BE2C (cell line): ENCODE data around the gene MCUR1. TPM values are rescaled to one million over a fixed set of nuclear protein-coding genes. Genes with fewer than 3 reads are reported as not detected.
"Not testable (repeated sequence)": the region's sequence is repeated elsewhere in the genome, so short reads cannot be mapped to it uniquely, and the experiment has no call there.

Experiments used
- DNase-seq: peaks from one replicate; pipeline ENCODE4 v3.0.0-alpha.2; 2020
- H3K27me3 ChIP-seq: fragments of 250-450 bp; sonication (Bioruptor Pico); 2 replicates; pipeline ENCODE4 v1.5.1; 2020; ENCODE audit warnings: mild to moderate bottlenecking
- H3K36me3 ChIP-seq: fragments of 250-450 bp; sonication (Bioruptor Pico); 2 replicates; pipeline ENCODE4 v1.5.1; 2020; ENCODE audit warnings: mild to moderate bottlenecking
- H3K4me1 ChIP-seq: fragments of 250-450 bp; sonication (Bioruptor Pico); 2 replicates; pipeline ENCODE4 v1.5.1; 2020
- H3K4me3 ChIP-seq: 2 replicates; pipeline ENCODE4 v1.5.1; 2011; ENCODE audit warnings: low read depth, low read length
- H3K9me3 ChIP-seq: fragments of 250-450 bp; sonication (Bioruptor Pico); 2 replicates; pipeline ENCODE4 v1.5.1; 2020
- polyA plus RNA-seq: library from polyadenylated mRNA; unstranded; fragments of >200 nt; gene quantifications from one replicate; pipeline ENCODE4 v1.2.1, GENCODE V29; 2012; ENCODE audit warnings: low read depth, missing spikeins; ENCODE audit not compliant: insufficient read length, insufficient read depth
- TF ChIP-seq, protein P1 (sequence below): IDR thresholded peaks from 2 replicates; pipeline ENCODE4 v1.5.1; 2012; ENCODE audit warnings: mild to moderate bottlenecking, low read depth, low read length

The MCUR1 gene, protein sequence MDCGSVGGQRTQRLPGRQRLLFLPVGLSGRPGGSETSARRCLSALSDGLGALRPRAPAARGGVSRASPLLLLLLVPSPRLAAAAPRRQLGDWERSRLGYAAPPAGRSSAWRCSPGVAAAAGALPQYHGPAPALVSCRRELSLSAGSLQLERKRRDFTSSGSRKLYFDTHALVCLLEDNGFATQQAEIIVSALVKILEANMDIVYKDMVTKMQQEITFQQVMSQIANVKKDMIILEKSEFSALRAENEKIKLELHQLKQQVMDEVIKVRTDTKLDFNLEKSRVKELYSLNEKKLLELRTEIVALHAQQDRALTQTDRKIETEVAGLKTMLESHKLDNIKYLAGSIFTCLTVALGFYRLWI
- 19.0 TPM for polyA plus RNA-seq

DNA sequence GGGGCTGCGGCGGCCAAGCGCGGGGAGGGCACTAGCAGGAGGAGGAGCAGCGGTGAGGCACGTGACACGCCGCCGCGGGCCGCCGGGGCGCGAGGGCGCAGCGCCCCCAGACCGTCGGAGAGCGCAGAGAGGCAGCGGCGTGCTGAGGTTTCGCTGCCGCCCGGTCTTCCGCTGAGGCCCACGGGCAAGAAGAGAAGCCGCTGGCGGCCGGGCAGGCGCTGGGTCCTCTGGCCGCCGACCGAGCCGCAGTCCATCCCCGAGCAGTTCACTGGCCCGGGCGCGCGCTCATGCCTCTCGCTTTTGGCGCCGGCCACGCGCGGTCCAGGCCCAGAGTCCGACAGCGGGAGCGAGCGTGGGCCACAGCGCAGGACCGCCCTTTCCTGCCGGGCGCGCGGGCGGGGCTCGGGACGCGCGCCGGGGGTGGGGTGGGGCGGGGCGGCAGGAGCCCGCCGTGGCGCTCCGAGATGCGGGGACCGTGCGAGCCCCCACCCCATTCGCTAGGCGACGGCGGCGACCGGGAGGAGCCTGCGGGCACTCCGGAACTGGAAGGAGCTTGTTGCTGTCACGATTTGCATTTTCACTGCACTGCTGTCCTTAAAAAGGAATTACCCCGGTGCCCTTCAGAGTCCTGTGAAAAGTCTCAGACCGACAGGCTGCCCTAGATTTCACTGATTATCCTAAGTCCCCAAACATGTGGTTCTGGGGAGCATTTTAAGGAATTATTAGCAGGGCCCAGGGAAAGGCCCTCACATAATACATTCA, at the start of gene MCUR1:
Gene MCUR1, minus strand, starts transcription at position 382 of the 762 bp plus-strand sequence. Its CDS starts 128 bp downstream, at position 254.
- peak; percentile 85 for DNase-seq
- peak within 1 kb of the TSS; percentile 80 for H3K4me3 ChIP-seq
- TF ChIP-seq, protein P1, sequence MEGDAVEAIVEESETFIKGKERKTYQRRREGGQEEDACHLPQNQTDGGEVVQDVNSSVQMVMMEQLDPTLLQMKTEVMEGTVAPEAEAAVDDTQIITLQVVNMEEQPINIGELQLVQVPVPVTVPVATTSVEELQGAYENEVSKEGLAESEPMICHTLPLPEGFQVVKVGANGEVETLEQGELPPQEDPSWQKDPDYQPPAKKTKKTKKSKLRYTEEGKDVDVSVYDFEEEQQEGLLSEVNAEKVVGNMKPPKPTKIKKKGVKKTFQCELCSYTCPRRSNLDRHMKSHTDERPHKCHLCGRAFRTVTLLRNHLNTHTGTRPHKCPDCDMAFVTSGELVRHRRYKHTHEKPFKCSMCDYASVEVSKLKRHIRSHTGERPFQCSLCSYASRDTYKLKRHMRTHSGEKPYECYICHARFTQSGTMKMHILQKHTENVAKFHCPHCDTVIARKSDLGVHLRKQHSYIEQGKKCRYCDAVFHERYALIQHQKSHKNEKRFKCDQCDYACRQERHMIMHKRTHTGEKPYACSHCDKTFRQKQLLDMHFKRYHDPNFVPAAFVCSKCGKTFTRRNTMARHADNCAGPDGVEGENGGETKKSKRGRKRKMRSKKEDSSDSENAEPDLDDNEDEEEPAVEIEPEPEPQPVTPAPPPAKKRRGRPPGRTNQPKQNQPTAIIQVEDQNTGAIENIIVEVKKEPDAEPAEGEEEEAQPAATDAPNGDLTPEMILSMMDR: 0 out of 2 replicates have a peak, but pooled peaks have one; percentile 3

DNA sequence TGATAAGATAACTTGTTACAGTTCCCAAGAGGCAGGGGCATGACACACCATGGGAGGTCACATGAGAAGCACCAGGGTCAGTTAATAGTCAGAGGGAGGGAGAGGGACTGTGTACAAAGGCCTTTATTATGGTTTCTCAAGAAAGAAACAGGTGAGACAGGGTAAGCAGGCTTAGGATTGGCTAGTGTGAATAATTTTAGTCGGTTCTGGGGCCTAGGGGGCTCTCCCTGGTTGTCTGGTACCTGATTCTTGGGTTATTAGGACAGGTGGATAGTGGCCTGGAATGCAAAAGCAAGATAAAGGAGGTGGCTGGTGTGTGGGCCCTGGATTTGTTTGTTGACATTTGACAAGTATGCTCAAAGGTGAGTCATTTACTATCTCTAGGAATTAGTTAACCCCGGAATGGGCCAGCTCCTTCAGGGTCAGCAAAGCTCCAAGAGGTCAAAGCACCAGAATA, 49.4 kb upstream of the MCUR1 start:
- TF ChIP-seq, protein P1: no peak
- no peak overlapping the region for H3K4me3 ChIP-seq
- H3K9me3 ChIP-seq: peaks cover 3% of the 10 kb centered on the region
- peaks cover 12% of the 10 kb centered on the region for H3K27me3 ChIP-seq
- DNase-seq: no peak
- no peaks in the 10 kb centered on the region for H3K4me1 ChIP-seq
- no peaks in the 10 kb centered on the region for H3K36me3 ChIP-seq

More for the DNA sequence above, at the start of gene MCUR1:
- Histone ChIP-seq H3K9me3 (no peaks in the 10 kb centered on the region), H3K36me3 (no peaks in the 10 kb centered on the region), H3K4me1 (peaks cover 5% of the 10 kb centered on the region), H3K27me3 (no peaks in the 10 kb centered on the region)

DNA sequence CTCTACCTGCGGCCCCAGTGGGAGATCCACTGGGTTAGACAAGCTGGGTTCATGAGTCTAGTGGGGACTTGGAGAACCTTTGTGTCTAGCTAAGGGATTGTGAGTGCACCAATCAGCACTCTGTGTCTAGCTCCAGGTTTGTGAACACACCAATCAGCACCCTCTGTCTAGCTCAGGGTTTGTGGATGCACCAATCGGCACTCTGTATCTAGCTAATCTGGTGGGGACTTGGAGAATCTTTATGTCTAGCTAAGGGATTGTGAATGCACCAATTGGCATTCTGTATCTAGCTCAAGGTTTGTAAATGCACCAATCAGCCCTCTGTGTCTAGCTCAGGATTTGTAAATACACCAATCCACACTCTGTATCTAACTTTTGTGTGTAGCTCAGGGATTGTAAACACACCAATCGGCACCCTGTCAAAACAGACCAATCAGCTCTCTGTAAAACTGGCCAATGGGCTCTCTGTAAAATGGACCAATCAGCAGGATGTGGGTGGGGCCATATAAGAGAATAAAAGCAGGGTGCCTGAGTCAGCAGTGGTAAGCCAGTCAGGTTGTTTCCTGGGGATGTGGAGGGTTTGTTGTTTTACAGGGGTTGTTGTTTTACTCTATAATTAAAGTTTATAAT, 46.3 kb upstream of the MCUR1 start:
- not testable (repeated sequence) for H3K9me3 ChIP-seq, H3K36me3 ChIP-seq, H3K4me1 ChIP-seq
- Histone ChIP-seq H3K4me3 (peak overlapping the region; percentile 64), H3K27me3 (peaks cover 19% of the 10 kb centered on the region)
- DNase-seq: peak; percentile 54

DNA sequence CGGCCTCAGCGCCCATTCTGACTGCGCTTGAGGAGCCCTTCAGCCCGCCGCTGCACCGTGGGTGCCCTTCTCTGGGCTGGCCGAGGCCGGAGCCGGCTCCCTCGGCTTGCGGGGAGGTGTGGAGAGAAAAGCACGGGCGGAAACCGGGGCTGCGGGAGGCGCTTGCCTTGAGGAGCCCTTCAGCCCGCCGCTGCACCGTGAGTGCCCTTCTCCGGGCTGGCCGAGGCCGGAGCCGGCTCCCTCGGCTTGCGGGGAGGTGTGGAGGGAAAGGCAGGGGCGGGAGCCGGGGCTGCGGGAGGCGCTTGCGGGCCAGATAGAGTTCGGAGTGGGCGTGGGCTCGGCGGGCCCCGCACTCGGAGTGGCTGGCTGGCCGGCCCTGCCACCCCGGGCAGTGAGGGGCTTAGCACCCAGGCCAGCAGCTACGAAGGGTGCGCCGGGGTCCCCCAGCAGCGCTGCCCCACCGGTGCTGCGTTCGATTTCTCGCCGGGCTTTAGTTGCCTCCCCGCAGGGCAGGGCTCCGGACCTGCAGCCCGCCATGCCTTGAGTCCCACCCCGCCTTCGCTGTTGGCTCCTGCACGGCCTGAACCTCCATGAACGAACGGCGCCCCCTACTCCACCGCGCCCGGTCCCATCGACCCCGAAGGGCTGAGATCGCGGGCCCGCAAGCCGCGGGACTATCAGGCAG, 45.7 kb upstream of the MCUR1 start:
- H3K4me1 ChIP-seq: no peaks in the 10 kb centered on the region
- peak overlapping the region; percentile 64 for H3K4me3 ChIP-seq
- TF ChIP-seq, protein P1: no peak
- H3K36me3 ChIP-seq: no peaks in the 10 kb centered on the region
- peak; percentile 47 for DNase-seq
- peaks cover 19% of the 10 kb centered on the region for H3K27me3 ChIP-seq
- H3K9me3 ChIP-seq: peaks cover 3% of the 10 kb centered on the region

DNA sequence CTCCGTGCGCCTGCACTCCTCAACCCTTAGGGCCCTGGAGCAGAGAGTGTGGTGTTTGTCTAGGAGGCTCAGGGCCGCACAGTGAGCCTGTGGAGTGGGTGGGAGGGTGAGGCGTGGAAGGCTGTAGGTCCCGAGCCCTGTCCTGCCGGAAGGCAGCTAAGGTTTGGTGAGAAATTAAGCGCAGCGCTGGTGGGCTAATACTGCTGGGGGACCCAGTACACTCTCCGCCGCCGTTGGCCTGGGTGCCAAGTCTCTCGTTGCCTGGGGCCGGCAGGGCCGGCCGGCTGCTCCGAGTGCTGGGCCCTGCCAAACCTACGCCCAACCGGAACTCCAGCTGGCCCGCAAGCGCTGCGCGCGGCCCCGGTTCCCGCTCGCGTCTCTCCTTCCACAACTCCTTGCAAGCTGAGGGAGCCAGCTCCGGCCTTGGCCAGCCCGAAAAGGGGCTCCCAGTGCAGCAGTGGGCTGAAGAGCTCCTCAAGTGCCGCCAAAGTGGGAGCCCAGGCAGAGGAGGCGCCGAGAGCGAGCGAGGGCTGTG, 40.4 kb upstream of the MCUR1 start:
- Histone ChIP-seq H3K36me3 (no peaks in the 10 kb centered on the region), H3K27me3 (peaks cover 13% of the 10 kb centered on the region), H3K9me3 (no peaks in the 10 kb centered on the region), H3K4me3 (no peak overlapping the region), H3K4me1 (no peaks in the 10 kb centered on the region)
- TF ChIP-seq, protein P1: no peak
- DNase-seq: no peak

DNA sequence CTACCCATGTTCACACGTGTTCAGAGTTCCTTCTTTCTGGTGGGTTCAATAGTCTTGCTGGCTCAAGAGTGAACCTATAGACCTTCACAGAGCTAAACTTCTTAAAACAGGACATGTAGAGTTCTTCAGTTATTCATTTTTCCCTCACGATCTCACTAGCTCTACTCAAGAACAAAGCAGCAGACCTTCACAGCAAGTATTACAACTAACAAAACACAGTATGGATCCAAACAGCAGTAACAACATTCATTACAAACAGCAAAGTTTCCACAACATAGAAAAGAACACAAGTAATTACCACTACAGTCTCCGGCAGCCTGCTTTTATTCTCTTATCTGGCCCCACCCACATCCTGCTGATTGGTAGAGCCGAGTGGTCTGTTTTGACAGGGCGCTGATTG, 39.5 kb upstream of the MCUR1 start:
- Histone ChIP-seq H3K27me3 (peaks cover 7% of the 10 kb centered on the region; the same call in 1 of the 2 replicates), H3K36me3 (no peaks in the 10 kb centered on the region), H3K9me3 (no peaks in the 10 kb centered on the region), H3K4me3 (no peak overlapping the region), H3K4me1 (no peaks in the 10 kb centered on the region)
- no peak for DNase-seq
- TF ChIP-seq, protein P1: no peak
